ENCODE data around the gene ARFGEF3. TPM values are rescaled to one million over a fixed set of nuclear protein-coding genes. Genes with fewer than 3 reads are reported as not detected.

The ARFGEF3 gene
- total RNA-seq, 1 donor from 2014 or later = 1.8 TPM

GRCh38 chr6:138371720-138372119 is 210.0 kb downstream of the ARFGEF3 start:
- TF ChIP-seq CTCF (IDR thresholded peaks at IDR 0.05) = no peak
- no peak overlapping the region for H3K4me3 ChIP-seq

GRCh38 chr6:138372711-138373463 is 211.1 kb downstream of the ARFGEF3 start:
- Histone ChIP-seq H3K27ac (no peak overlapping the region), H3K27me3 (no peaks in the 10 kb centered on the region), H3K4me3 (no peak overlapping the region), H3K9me3 (no peaks in the 10 kb centered on the region), H3K4me1 (no peaks in the 10 kb centered on the region), H3K36me3 (no peaks in the 10 kb centered on the region)
- TF ChIP-seq CTCF (IDR thresholded peaks at IDR 0.05) = no peak
- intact Hi-C loops (cut with DNase I) = no loop called here
- no peak for DNase-seq (ENCODE audit: low spot score in 2 of 2)

More at GRCh38 chr6:138371720-138372119, 210.0 kb downstream of the ARFGEF3 start:
- H3K27me3 ChIP-seq = no peaks in the 10 kb centered on the region
- H3K36me3 ChIP-seq = no peaks in the 10 kb centered on the region
- H3K4me1 ChIP-seq = no peaks in the 10 kb centered on the region
- H3K27ac ChIP-seq = no peak overlapping the region
- intact Hi-C loops (cut with DNase I) = no loop called here
- H3K9me3 ChIP-seq = no peaks in the 10 kb centered on the region
- DNase-seq (ENCODE audit: low spot score in 2 of 2) = no peak

- H3K36me3 ChIP-seq = no peaks in the 10 kb centered on the region
- no peak overlapping the region for H3K4me3 ChIP-seq
- H3K4me1 ChIP-seq = no peaks in the 10 kb centered on the region
- intact Hi-C loops (cut with DNase I) = no loop called here
- DNase-seq (ENCODE audit: low spot score in 2 of 2) = no peak
- no peak for TF ChIP-seq CTCF (IDR thresholded peaks at IDR 0.05)
- no peak overlapping the region for H3K27ac ChIP-seq
- no peaks in the 10 kb centered on the region for H3K27me3 ChIP-seq
- H3K9me3 ChIP-seq = no peaks in the 10 kb centered on the region
Observed at GRCh38 chr6:138374230-138374629, 212.5 kb downstream of the ARFGEF3 start.

DNA sequence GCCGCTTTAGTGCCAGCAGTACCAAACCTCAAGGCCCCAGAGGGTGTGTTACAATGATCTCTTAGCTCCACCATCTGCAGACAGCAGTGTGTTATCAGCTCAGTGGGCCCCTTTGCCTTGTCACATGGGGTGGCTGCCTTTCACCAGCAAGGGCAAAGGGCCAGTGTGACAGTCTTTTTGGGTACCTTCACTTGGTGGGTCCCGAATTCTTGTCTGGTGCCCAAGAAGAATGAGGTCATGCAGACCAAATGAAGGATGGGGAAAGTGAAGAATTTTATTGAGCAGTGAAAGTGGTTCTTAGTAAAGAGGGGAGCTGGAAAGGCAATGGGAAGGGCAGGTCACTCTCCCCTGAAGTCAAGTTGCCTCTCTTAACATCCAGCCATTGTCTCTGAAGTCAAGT is 213.1 kb downstream of the ARFGEF3 start:
- TF ChIP-seq CTCF (IDR thresholded peaks at IDR 0.05) = no peak
- intact Hi-C loops (cut with DNase I) = no loop called here
- Histone ChIP-seq H3K4me1 (no peaks in the 10 kb centered on the region), H3K27me3 (no peaks in the 10 kb centered on the region), H3K27ac (no peak overlapping the region), H3K4me3 (no peak overlapping the region), H3K9me3 (no peaks in the 10 kb centered on the region), H3K36me3 (no peaks in the 10 kb centered on the region)
- no peak for DNase-seq (ENCODE audit: low spot score in 2 of 2)

GRCh38 chr6:138377042-138377441 is 215.3 kb downstream of the ARFGEF3 start:
- no peak overlapping the region for H3K4me3 ChIP-seq
- no peaks in the 10 kb centered on the region for H3K36me3 ChIP-seq
- no peak for TF ChIP-seq CTCF (IDR thresholded peaks at IDR 0.05)
- DNase-seq (ENCODE audit: low spot score in 2 of 2) = no peak
- H3K4me1 ChIP-seq = no peaks in the 10 kb centered on the region
- no peak overlapping the region for H3K27ac ChIP-seq
- H3K9me3 ChIP-seq = no peaks in the 10 kb centered on the region
- no peaks in the 10 kb centered on the region for H3K27me3 ChIP-seq
- intact Hi-C loops (cut with DNase I) = no loop called here

Measured in ascending aorta (tissue), 2 donors.